Mucosa of descending colon (tissue), 3 donors: ENCODE results near the gene HNRNPA3. TPM values are rescaled to one million over a fixed set of nuclear protein-coding genes. Genes with fewer than 3 reads are reported as not detected.

Experiments
- ATAC-seq: fragments of 200-7000 bp; cut with Tn5 transposase; one replicate; pipeline ENCODE4 v1.9.1; 2020; ENCODE audit warnings: mild to moderate bottlenecking, moderate library complexity
- DNase-seq, 3 donors: peaks; one replicate each; pipeline ENCODE4 v3.0.0-alpha.2; 2020
- H3K36me3 ChIP-seq: fragments of 200-600 bp; one replicate; pipeline ENCODE4 v1.8.0; 2021; ENCODE audit warnings: low read depth, mild to moderate bottlenecking
- H3K4me1 ChIP-seq: fragments of 200-600 bp; one replicate; pipeline ENCODE4 v1.8.0; 2021; ENCODE audit warnings: low read depth, mild to moderate bottlenecking
- H3K4me3 ChIP-seq: fragments of 200-600 bp; one replicate; pipeline ENCODE4 v1.8.0; 2021; ENCODE audit warnings: mild to moderate bottlenecking
- H3K9me3 ChIP-seq: fragments of 200-600 bp; one replicate; pipeline ENCODE4 v1.8.0; 2021; ENCODE audit warnings: mild to moderate bottlenecking
- CTCF ChIP-seq: fragments of 200-600 bp; IDR thresholded peaks from one replicate; pipeline ENCODE4 v1.8.0; 2022; ENCODE audit warnings: antibody characterized with exemption, mild to moderate bottlenecking
- intact Hi-C, 2 donors: fragments of 100-400 bp; cut with DNase I in 1 of 2; cut with micrococcal nuclease in 1 of 2; formaldehyde crosslinking; loops; one replicate each; pipeline versions ENCODE4 v1.11.0 to v1.11.1; 2022; cut with DNase I, micrococcal nuclease
- total RNA-seq, 3 donors: library from RNA; stranded (reverse); fragmentation: NEBNext Ultra II Directional in 2 of 3; extraction: Animal tissue kit (Norgen Biotek cat#: 25700) in 2 of 3; gene quantifications; one replicate each; pipeline versions ENCODE4 v1.2.1 to v1.2.4, GENCODE V29; 2021 to 2023
- donor health status: DM: no; HTN: no; CAD: no; lungs with moderate emphysema.
- donor health status: DM: no; HTN: no; CAD: no.
- donor health status: DM: no; HTN: yes; CAD: no.

Gene HNRNPA3
- total RNA-seq, 3 donors from 2014 or later = 133 to 169 (median 151) TPM

- Histone ChIP-seq H3K4me3 (no peak overlapping the region), H3K4me1 (peaks cover 65% of the 10 kb centered on the region), H3K36me3 (no peaks in the 10 kb centered on the region), H3K9me3 (no peaks in the 10 kb centered on the region)
- ATAC-seq (no peak), DNase-seq (no peak)
- no peak for TF ChIP-seq CTCF
- intact Hi-C loops = no loop called here
Measured at GRCh38 chr2:177250461-177250860, 37.9 kb downstream of the HNRNPA3 start.

- H3K9me3 ChIP-seq = no peaks in the 10 kb centered on the region
- H3K4me1 ChIP-seq = peaks cover 65% of the 10 kb centered on the region
- no peak for ATAC-seq
- DNase-seq = no peak
- intact Hi-C loops = no loop called here
- no peak overlapping the region for H3K4me3 ChIP-seq
- no peaks in the 10 kb centered on the region for H3K36me3 ChIP-seq
- no peak for TF ChIP-seq CTCF
Measured at GRCh38 chr2:177251165-177251542, 38.6 kb downstream of the HNRNPA3 start.

- H3K4me3 ChIP-seq = no peak overlapping the region
- TF ChIP-seq CTCF = no peak
- intact Hi-C loops = no loop called here
- no peaks in the 10 kb centered on the region for H3K36me3 ChIP-seq
- no peak for DNase-seq
- no peaks in the 10 kb centered on the region for H3K9me3 ChIP-seq
- ATAC-seq = no peak
- H3K4me1 ChIP-seq = peaks cover 72% of the 10 kb centered on the region
Measured at GRCh38 chr2:177252808-177253531, 40.4 kb downstream of the HNRNPA3 start.

GRCh38 chr2:177253704-177254103 is 41.1 kb downstream of the HNRNPA3 start:
- DNase-seq = no peak
- no peak for ATAC-seq
- no peak overlapping the region for H3K4me3 ChIP-seq
- no peaks in the 10 kb centered on the region for H3K9me3 ChIP-seq
- H3K36me3 ChIP-seq = no peaks in the 10 kb centered on the region
- no peak for TF ChIP-seq CTCF
- intact Hi-C loops = no loop called here
- H3K4me1 ChIP-seq = peaks cover 73% of the 10 kb centered on the region

GRCh38 chr2:177254433-177255226 is 42.0 kb downstream of the HNRNPA3 start:
- ATAC-seq (peak; percentile 83), DNase-seq (peak; percentile 79 to 87 (median 84))
- Histone ChIP-seq H3K9me3 (no peaks in the 10 kb centered on the region), H3K4me1 (peaks cover 70% of the 10 kb centered on the region), H3K4me3 (no peak overlapping the region), H3K36me3 (no peaks in the 10 kb centered on the region)
- peak; percentile 44 for TF ChIP-seq CTCF
- intact Hi-C loops = no loop called here
